NCI-H2196 treated with DMSO at 0.1 percent for 48 hours (cell line): ENCODE data around the gene SESN3.
"Not testable (repeated sequence)": the region's sequence is repeated elsewhere in the genome, so short reads cannot be mapped to it uniquely, and the experiment has no call there.

Experiments
- DNase-seq: peaks from one replicate; lab custom pipeline; 2025; ENCODE audit not compliant: unreplicated experiment; lab: John Stamatoyannopoulos, UW

Gene SESN3

DNA sequence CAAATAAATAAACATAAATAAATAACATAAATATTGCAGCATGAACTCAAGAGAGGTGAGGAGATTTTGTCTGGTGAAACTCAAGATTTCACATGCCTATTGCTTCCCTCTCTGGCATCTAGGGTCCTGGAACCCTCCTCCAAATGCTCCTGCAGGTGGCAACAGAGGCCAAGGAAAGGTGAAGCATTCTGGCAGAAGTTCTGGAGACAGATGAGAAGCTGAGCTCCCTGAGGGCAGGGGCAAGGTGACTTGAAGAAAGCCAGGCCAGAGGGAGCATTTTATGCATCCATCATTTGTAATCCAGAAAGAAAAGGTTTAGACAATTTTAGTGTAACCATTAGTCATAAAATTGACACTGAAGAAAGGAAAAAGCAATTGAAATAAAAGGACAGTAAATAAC lies 76.5 kb downstream of the SESN3 start:
- no peak for DNase-seq

DNA sequence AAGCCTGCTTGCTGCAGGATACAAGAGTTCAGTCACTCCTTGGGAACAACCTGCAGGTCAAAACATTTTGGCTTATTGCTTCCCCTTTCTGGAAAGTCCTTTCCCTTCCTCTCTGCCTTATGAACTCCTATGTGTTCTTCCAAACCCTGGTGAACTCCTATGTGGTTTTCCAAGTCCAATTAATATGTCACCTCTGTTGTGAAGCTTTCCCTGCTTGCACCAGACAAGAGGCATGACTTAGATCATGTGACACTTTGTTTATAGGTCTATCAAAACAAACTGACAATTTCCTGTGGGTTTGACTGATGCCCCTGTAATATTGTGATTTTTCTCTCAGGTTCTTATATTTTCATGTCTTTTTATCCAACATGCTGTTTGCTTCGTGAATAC lies 77.2 kb downstream of the SESN3 start:
- no peak for DNase-seq

DNA sequence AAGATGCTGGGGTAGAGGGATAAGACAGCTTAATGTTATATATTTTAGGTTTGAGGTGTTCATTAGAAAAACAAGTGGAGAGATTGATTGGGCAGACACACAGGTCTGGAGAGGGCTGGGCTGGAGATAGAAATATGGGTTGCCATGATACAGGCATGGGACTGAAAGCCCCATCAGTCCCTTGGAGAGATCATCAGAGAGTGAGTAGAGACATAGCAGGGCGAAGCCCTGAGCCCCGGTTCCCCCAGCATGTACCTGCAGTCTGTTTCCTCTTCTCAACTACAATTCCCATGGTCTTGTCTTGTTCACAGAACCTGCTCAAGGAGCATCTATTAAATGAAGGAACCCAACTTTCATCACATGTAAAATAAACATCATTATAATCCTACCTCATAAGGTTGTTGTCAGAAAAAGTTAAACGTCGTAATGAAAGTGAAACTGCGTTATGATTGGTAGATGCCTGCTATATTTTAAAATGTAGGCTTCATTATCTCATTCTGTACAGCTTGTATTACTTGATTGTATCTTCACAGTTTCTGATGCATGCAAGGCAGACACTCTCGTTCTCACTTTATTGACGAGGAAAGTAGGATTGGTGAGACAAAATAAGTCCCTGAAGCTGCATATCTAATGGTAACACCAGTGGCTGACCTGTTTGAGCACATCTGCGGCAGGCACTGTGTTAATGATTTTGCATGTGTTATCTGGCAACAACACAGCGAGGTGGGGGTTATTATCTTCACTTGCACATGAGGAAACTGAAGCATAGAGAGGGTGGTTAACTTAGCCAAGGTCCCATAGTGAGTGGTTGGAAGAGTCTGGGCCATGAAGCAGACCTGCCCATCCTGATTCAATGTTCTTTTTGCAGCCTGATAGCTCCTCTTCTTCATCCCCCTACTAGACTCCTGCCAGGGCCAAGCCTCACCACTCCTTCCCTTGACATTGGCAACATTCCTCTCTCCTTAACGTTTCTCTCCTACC lies 77.8 kb downstream of the SESN3 start:
- DNase-seq = no peak

DNA sequence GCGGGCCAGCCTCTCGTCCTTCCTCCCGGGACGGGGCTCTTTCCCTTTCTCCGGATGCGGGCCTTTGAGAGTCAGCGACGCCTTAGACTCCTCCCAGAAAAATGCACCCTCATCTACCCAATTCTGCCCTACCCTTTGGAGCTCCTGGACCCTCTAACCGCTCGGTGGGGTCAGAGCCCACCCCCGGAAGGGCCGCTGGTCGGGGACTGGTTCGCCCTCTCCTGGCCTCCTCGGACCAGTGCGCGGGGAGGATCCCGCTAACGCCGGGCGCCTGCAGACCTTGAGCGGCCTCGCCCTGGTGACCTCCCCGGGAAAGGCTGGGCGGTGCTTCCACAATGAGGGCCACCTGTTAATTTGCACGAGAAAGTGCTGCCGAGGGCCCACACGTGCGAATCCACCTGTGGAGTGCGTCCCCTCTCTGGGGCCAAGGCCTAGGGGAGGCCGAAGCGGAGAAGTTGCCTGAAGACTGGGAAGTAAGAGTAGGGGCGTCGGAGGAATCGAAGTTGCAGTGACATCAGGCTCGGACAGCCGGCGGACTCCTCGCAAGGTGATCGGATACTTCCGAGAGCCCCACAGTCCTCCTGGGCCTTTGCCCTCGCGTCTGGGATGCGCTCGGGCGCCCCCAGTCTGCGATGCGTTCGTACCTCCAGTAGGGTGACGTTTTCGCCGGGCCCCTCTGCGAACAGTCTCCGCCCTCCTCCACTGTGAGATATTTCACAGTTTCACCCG lies 79.9 kb downstream of the SESN3 start:
- peak; percentile 68 for DNase-seq

DNA sequence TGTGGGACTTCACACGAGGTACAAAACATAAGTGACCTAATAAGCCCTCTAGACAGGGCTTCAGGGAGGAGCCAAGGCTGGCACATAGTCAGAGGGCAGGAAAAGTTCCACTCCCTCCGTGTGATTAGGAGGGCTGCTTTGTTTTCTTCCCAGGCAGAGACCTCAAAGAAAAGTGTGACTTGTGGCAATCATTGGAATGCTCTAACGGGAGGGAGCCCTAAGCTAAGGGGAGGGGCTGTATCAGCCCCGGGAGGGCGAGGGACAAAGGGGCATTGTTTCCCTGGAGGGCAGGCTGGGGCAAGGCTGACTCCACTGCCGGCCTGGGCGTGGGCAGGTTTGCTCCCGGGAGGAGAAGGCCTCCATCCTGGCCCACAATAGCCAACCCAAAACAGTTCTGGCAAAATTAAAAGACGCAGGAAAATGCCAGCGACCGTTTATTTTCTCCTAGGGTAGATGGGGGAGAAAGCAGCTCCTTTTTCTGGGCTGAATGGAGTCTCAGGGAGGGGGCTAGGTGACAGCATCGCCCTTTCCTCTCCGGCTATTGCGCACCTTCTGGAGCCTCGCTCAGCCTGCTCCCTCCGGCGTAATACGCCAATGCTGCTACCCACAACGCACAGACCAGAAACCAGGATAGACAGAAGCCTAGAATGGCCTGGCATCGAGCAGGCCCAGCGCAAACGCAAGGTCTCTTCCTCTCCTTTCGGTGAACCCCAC lies 81.2 kb downstream of the SESN3 start:
- DNase-seq = no peak

DNA sequence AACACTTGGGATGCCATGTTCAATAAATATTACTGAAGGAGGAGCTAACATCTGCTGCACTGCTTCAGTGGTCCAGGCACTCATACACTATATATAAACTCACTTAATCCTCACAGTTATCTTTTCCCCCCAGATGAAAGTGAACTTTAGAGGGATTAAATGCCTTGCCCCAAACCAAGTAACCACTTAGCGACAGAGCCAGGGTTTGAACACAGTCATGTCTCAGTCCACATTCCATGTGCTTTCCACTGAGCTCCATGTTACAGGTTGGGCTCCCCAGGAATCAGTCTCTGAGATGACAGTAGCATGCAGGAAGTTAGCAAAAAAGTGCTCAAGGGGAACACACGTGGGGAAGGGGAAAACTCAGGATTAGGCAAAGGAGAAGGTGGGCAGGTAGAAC lies 82.1 kb downstream of the SESN3 start:
- no peak for DNase-seq

DNA sequence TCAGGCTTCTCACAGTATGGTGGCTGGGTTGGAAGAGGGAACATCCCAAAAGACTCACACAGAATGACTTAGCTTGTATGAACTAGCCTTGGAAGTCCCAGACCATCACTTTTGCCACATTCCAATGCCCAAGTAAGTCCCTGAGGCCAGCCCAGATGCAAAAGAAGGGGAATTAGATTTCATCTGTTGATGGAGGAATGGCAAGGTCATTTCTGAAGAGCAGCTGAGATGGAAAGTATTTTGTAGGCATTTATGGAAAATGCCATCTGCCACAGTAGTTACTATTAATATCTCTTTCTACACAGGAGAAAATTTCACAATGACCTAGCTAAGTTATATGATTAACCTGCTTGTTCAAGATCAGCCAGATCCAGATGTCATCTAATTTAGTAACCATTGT lies 82.6 kb downstream of the SESN3 start:
- DNase-seq = no peak

DNA sequence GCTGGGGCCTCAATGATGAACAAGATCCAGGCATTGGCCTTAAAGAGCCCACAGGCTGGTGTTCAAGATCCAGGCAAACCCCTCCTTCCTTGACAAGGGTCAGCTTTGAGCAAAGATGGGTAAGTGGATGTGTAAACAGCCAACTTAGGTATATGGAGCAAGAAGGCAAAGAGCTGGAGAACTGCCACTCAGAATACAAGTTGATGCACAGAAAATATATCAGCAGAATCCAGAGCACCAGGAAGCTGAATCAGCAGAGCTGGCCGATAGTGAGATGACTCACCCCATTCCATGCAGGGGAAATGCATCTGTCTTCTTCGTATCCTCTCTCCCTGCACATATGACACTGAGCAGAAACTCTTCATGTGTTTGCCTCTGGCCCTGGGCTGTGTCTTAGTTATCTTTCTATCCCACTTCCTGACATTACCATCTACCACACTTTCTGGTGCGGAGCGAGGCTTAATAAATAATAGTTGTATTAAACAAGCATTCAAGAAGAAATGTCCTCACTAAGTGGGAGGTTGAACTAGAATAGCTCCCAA lies 83.6 kb downstream of the SESN3 start:
- no peak for DNase-seq

DNA sequence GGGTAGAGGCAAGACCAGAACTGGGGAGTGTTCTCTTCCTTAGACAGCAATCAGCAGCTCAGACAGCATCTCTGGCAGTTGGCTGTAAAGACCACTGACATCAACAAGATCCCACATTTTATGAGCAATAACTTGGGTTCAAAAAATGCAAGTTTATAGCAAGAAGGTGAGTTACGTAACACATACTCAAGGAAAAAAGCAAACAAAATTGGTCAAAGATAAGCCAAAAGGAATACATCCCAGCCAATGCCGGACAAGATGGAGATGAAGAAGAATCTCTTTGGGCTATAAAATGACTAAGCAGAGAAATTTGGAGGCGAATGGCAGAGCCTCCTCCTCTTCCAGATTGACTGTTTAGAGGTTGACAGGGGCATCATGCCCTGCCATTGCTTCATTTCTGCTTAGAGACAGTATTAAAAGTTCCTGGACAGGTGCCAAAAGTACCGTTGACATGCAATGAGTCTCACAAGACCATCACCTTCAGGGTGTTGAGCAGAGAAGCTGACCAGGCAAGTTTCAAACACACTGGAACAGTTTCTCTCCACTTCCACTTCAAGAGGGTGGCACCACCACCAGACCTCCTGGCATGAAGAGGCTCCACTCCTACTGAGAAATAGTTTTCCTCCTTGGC lies 85.5 kb downstream of the SESN3 start:
- no peak for DNase-seq

DNA sequence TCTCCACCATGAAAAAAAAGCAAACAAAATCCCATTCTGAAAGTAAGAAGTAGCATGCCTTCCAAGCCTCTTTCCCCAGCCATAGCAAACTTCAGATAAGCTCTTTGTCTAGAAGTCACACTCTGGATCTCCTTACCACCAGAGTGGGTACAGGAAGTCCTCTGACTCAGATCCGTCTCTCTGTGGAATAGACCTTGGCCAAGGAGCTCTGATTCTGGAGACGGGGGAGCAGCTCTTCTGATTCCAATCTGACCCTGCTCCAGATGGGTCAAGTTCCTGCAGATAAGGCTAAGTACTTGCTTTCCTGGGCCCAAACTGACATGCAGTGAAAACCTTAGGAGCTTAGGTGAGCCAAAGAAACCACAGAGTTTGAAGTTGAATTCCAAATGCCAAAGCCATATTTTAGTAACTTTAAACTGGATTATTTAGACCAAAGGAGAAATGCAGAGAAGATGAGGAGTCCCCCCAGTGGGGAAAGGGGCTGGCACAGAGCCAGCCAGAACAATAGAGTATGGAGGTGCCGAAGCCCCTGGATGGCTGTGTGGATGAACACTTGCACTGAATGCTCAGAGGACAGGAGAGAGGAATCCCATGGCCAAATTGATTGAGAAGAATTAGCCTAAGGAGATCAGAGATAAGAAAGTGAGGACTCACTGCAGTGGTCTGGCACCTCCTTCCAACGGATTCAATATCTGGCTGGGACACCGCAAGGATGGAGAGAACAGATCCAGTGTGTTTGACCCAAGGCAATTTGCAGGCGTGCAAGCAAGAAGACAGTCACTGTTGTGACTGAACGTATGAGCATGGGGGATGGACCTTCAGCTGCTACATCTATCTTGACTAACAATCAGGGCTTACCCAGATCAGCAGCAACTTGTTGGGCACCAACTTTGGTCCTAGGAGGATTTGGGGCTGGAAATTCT lies 86.4 kb downstream of the SESN3 start:
- no peak for DNase-seq

DNA sequence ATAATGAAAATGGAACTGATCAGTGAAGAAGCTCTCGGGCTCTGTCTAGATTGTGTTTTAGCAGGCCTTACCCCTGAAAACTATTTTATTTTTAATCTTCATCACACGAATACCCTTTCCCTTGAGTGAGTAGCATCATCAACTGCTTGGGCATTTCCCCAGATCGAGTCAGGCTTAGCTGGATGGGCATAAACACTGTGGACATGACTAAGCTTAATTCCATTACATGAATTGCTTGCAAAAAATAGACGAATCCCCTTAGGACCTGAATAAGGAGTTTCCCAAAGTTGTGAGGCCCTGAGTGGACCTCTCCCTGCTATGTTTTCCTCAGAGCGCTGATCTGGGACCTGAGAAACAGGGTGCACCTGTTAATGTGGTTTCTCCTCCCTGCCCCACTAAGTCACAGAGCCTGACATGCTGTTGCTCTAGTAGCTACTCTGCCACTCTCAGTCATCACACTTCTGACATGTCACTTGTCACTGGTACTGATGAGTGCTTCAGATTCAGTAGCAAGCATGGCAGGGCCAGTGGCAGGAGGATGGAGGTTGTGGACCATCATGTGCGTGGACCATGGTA lies 87.8 kb downstream of the SESN3 start:
- no peak for DNase-seq

DNA sequence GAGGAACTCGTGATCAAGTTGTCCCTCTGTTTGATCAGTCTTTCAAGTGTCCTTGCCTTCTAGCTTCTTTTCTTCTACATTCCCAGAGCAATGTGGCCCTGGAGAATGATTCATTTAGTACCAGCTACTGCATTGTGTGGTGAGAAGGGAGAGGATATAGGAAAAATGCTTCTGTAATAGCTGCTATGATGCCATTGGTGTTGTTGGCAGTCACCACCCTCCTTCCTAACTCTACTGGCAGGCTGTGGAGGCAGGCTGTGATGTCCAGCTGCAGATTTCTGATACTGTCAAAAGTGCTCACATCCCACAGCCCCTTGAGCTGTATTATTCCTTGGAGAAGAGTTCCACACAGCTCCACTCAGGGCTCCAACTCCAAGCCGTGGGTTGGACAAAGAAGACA lies 88.6 kb downstream of the SESN3 start:
- no peak for DNase-seq

DNA sequence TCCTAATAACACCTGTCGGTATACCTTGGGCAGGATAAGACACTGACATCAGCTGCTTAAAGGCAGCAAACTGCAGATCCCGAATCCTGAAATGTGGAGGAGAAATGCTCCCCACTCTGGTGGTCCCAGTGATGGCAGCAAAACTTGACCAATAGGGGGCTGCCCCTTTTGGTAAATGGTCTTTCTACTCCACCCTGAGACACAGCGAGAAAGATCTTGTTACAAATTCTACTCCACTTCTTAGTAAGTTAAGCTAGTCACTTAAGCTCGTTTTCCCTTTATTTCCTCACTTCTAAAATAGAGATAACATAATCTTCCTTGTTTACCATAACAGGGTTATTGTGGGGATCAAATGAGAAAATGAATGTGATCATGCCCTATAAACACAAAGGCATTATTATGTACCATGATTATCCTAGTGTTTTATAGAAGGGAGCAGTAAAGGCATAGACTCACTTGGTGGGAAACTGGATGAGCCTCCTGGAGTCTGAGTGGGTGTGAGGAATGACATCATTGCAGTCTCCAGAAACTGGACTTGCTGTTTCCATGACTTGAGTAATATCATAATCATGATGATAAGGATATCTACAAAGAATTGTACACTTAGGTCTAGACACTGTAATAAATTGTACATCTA lies 90.5 kb downstream of the SESN3 start:
- no peak for DNase-seq

DNA sequence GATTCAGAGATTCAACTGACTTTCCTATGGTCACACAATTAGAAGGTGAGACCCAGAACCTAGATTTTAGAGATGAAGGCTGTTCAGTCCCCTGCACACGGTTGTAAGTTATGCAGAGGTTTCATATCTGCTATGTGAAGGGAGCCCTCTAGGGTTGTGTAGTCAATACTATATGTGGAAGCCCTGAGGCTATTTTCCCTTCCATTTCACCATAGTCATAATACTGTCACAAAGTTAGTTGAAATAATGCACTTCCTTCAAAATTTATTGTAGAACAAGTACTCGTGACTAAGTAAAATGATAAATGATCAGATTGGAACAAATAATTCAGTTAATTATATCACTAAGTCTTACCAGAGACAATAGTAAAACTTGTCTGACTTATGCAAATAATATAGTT lies 92.6 kb downstream of the SESN3 start:
- DNase-seq = no peak

DNA sequence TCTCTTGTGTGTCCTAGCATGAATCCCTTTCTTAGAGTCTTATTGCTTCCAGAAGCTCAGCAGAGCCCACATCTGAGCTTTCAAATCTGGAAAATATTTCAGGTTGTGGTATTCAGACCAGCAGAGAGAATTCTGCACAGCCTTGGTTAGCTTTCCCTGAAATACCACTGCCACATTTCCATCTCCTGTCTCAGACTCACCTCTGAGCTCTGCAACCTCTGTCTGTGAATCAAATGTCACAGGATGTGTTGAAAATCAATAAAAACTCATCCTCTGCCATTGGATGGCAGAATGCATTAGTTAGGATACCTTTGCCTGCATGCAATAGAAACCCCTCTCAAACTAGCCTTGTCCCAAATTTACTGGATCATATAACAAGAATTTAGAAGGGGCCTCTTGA lies 93.7 kb downstream of the SESN3 start:
- no peak for DNase-seq

DNA sequence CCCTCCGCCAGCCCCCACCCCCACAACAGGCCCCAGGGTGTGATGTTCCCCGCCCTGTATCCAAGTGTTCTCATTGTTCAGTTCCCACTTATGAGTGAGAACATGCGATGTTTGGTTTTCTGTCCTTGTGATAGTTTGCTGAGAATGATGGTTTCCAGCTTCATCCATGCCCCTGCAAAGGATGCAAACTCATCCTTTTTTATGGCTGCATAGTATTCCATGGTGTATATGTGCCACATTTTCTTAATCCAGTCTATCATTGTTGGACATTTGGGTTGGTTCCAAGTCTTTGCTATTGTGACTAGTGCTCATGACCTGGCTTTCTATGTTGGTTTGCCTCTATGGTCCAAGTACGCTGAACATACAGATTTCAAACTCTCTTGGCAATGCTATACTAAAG lies 94.3 kb downstream of the SESN3 start:
- DNase-seq = not testable (repeated sequence)

DNA sequence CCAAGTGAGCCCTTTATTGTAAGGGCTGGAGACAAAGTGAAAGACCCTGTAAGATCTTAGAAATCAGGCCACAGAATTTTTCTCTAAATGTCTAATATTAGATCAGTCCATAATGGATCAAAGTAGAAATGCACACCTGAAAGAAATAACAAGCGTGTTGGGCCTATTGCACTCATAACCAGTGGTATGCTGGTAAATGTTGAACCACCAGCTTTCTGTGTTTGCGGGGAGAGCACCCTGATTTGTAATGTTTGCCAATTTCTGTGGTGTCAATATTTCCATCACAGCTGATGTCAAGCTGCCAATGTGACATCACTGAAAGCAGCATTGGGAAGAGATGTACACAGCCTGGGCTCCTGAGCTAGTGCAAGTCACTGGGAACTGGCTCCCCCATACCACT lies 95.1 kb downstream of the SESN3 start:
- no peak for DNase-seq

DNA sequence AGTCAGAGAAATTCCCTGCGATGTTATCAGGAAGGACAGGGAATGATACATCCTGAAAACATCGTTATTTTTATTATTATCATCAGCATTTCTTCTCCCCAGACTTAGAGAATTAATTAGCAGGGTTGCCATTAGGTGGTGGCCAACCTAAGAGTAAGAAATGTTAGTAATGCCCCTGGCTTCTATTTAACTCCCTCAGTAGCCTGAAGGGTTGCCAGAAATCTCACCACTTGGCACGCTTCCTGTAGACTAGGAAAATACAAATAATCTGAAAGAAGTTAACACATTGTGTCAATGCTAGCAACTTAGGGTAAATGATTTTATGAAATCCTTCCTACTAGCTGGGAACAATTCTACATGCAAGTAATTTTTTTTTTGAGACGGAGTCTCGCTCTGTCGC lies 95.8 kb downstream of the SESN3 start:
- no peak for DNase-seq

DNA sequence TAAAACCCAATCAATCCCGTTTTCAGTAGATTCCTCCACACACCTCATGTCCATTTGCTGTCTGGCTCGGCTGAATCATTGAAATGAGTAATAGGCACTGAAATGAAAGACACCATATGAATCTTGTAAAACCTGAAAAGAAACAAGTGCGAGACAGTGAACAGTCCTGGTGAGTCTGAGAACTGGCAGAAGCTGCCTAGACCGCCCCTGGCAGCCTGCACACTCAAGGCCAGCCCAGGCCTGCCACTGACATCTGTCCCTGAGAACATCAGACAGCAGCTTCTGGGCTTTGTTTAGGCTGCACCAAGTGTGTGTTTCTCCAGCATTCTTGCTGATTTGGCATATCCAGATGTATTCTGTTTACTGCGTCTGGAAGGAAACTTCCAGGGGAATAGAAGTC lies 96.5 kb downstream of the SESN3 start:
- no peak for DNase-seq
